Astrocyte of the spinal cord (primary cell): ENCODE measurements around the gene RMI2.

Source experiments
- DNase-seq: peaks from one replicate; pipeline ENCODE4 v3.0.0; 2011; ENCODE audit warnings: low read depth, low spot score
- H3K4me3 ChIP-seq: 2 replicates; pipeline ENCODE4 v1.5.1; 2011; ENCODE audit warnings: low read depth, mild to moderate bottlenecking, low read length, moderate library complexity
- CTCF ChIP-seq: IDR thresholded peaks from 2 replicates; pipeline ENCODE4 v1.5.1; 2012; ENCODE audit warnings: low read depth, mild to moderate bottlenecking, low read length, inconsistent platforms
- in situ Hi-C: cut with HindIII; loops from 2 replicates; pipeline ENCODE4 v1.10.0; 2017; ENCODE audit warnings: low sequenced_read_pairs

Gene RMI2

DNA sequence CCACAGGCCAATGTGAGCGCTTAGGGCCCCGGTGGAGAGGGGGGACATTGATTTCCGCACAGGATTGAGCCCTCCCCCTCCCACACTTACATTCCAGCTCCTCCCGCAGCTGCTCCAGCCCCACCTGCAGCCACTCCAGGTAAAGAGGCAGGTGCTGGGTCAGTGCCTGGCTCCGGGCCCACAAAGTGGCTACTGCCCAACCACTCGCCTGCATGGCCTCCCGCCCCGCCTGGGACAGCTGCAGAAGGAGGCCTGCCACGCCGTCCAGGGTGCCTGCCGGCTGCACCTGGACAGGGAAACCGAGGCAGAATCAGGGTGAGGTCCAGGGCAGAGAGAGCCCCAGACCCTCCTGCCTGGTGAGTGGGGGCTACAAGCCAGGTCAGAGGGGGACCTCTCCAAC is 46.3 kb downstream of the RMI2 start:
- no peak for DNase-seq
- no peak overlapping the region for H3K4me3 ChIP-seq
- in situ Hi-C loops = no loop called here
- no peak for TF ChIP-seq CTCF

DNA sequence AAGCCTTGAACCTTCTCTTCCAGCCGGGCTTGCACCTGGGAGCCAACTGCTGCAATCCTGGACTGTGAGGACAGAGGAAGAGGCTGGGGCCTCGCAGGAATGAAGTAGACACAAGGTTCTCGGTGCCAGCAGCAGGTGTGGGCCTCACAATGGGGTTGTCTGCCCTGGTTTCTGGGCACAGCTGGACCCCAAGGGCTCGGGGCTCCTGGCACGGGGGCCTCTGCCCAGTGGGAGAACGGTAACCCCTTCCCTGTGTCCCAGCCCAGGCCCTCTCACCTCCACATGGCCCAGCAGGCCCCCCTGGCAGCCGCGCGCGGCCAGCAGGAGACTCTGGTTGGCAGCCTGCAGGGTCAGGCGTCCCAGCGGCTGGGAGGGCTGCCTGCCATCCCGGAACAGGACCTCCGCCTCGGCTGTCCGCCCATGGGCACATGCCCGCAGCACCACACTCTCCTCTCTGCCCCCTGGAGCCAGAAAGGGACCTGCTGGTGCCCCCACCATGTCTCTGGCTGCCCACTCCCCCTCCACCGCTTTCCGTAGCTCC is 46.9 kb downstream of the RMI2 start:
- DNase-seq = no peak
- no peak overlapping the region for H3K4me3 ChIP-seq
- in situ Hi-C loops = no loop called here
- TF ChIP-seq CTCF = no peak

DNA sequence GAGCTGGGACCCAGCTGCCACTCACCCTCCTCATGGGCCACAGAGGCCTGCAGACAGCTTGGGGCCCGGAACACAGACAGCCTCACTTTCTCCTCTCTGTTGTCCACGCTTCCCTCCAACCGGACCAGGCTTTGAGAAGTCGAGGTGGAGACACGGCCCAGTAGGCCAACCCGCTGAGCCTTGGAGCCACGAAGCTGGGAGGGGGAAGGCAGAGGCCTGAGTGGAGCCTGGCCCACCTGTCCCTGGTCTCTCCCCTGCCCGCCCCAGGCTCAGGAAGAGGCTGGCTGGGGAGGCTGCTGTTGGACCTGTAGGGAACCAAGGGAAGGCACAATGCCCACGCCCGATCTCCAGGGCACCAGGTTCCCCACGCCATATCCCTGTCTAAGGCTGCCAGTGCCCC is 48.1 kb downstream of the RMI2 start:
- in situ Hi-C loops = no loop called here
- no peak overlapping the region for H3K4me3 ChIP-seq
- TF ChIP-seq CTCF = no peak
- no peak for DNase-seq

DNA sequence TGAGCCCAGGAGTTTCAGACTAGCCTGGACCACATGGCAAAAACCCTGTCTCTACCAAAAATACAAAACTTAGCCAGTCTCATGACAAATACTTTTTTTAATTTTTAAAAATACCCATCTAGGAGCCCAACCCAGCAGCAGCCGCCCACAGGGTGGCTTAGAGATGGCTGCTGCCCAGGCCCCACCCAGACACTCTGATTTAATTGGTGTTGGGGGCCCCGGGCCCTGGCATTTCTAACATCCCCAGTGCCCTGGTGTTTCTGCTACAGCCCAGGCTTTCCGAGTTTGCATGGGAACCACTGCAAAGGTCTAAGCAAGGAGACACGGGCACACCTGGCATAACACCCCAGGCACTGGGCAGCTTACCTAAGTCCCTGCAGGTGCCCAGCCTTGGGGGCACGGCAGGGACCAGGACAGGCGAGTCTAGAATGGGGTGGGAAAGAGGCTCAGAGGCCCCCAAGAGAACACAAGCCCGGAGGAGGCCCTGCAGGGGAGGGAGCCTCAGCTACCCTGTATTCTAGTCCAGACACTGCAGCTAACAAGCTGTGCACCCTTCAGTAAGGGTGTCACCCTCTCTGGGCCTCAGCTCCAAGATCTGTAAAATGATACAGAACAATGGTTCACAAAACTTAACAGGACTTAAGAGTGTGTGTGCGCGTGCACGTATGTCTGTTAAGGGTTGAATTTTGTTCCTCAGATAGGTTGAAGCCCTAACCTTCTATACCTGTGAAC is 48.8 kb downstream of the RMI2 start:
- in situ Hi-C loops = no loop called here
- no peak overlapping the region for H3K4me3 ChIP-seq
- no peak for TF ChIP-seq CTCF
- no peak for DNase-seq

DNA sequence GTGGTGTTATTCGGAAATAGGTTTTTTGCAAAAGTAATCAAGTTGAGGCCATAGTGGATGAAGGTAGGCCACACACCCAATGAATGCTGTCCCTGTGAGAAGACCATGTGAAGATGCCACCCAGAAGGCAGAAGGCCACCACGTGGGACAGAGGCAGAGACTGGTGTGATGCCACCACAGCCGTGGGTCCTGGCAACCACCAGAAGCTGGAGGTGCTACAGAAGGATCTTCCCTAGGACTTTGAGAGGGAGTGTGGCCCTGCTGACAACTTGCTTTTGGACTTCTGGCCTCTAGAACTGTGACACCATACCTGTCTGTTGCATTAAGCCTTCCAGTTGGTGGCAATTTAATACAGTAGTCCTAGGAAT is 49.3 kb downstream of the RMI2 start:
- no peak for DNase-seq
- no peak overlapping the region for H3K4me3 ChIP-seq
- no peak for TF ChIP-seq CTCF
- in situ Hi-C loops = no loop called here

GRCh38 chr16:11395008-11395948 is 50.0 kb downstream of the RMI2 start:
- in situ Hi-C loops = no loop called here
- no peak for DNase-seq
- no peak overlapping the region for H3K4me3 ChIP-seq
- TF ChIP-seq CTCF = no peak
